Esophagus squamous epithelium (tissue), 5 donors: ENCODE results near the gene SLC9A6. TPM values are rescaled to one million over a fixed set of nuclear protein-coding genes. Genes with fewer than 3 reads are reported as not detected.
A peak's percentile ranks its signal among the peaks of the same experiment; 100 is the strongest.
"Not testable (repeated sequence)": the region's sequence is repeated elsewhere in the genome, so short reads cannot be mapped to it uniquely, and the experiment has no call there.

ENCODE experiments used
- DNase-seq: peaks from one replicate; lab custom pipeline; 2025; lab: John Stamatoyannopoulos, UW
- H3K27ac ChIP-seq, 4 donors: fragments of 200-600 bp; sonication (generic); one replicate each; pipeline ENCODE4 v1.5.1; 2016 to 2019; ENCODE audit warnings: mild to moderate bottlenecking in 1 of 4
- H3K27me3 ChIP-seq, 4 donors: fragments of 200-600 bp; sonication (generic); 1 replicate in 3 of 4; 2 replicates in 1 of 4; pipeline versions ENCODE4 v1.5.1 to v1.6.0; 2017 to 2021; ENCODE audit warnings: antibody characterized with exemption in 1 of 4
- H3K36me3 ChIP-seq, 3 donors: fragments of 200-600 bp; sonication (generic); one replicate each; pipeline ENCODE4 v1.5.1; 2016 to 2019
- H3K4me1 ChIP-seq, 3 donors: fragments of 200-600 bp; sonication (generic); one replicate each; pipeline ENCODE4 v1.5.1; 2017 to 2019
- H3K4me3 ChIP-seq, 4 donors: fragments of 200-600 bp; sonication (generic); 1 replicate in 3 of 4; 2 replicates in 1 of 4; pipeline ENCODE4 v1.5.1; 2016 to 2019; ENCODE audit warnings: mild to moderate bottlenecking in 2 of 4, moderate library complexity in 1 of 4
- H3K9me3 ChIP-seq, 3 donors: fragments of 200-600 bp; sonication (generic); one replicate each; pipeline ENCODE4 v1.5.1; 2016 to 2019
- CTCF ChIP-seq, 6 experiments: fragments of 450-650 bp in 4 of 6; fragments of 200-600 bp in 2 of 6; sonication (generic) in 2 of 6; IDR thresholded peaks; one replicate each; pipeline ENCODE4 v1.5.1; 2016 to 2019; ENCODE audit warnings: antibody characterized with exemption in 6 of 6, mild to moderate bottlenecking in 4 of 6, moderate library complexity in 4 of 6
- POLR2A ChIP-seq, 4 donors: fragments of 450-650 bp; IDR thresholded peaks; one replicate each; pipeline ENCODE4 v1.6.1; 2017; ENCODE audit warnings: antibody characterized with exemption in 4 of 4, mild to moderate bottlenecking in 4 of 4, moderate library complexity in 3 of 4
- WGBS, 2 donors: methylation state at CpG; one replicate each; pipeline ENCODE4 v1.1.5; 2018; 5-methylcytosine and 5-hydroxymethylcytosine counted together
- intact Hi-C: fragments of 100-400 bp; cut with DNase I; formaldehyde crosslinking; loops from one replicate; pipeline ENCODE4 v1.15.0; 2022
- total RNA-seq, 4 donors: library from RNA; depleted of rRNA; stranded (reverse); fragments of >200 nt; gene quantifications; one replicate each; pipeline ENCODE4 v1.1.0, GENCODE V29; 2016
- donor health status: DM: yes; HTN: yes; CAD: no.

SLC9A6 gene
- total RNA-seq, 4 donors from 2014 or later: 12.8 to 22.0 (median 13.1) TPM

GRCh38 chrX:136047969-136048368, 62.7 kb downstream of the SLC9A6 start:
- TF ChIP-seq POLR2A (IDR thresholded peaks at IDR 0.05) (no peak), CTCF (IDR thresholded peaks at IDR 0.05) (no peak)
- WGBS, 2 donors: 62 to 73% methylated on average over 3 to 4 of the region's 4 CpGs
- Histone ChIP-seq H3K4me3 (no peak overlapping the region), H3K4me1 (no peaks in the 10 kb centered on the region), H3K27ac (no peak overlapping the region), H3K36me3 (peaks cover 0 to 17% (median 0%) of the 10 kb centered on the region in 3 donors), H3K9me3 (no peaks in the 10 kb centered on the region), H3K27me3 (no peaks in the 10 kb centered on the region)
- no peak for DNase-seq
- intact Hi-C loops: no loop called here

- WGBS, 2 donors: 73 to 82% methylated on average over 1 of the region's 1 CpG
- Histone ChIP-seq H3K36me3 (peaks cover 0 to 17% (median 0%) of the 10 kb centered on the region in 3 donors), H3K4me1 (no peaks in the 10 kb centered on the region), H3K27ac (peak overlapping the region in 1 of 4 donors; percentile 14), H3K4me3 (no peak overlapping the region), H3K27me3 (no peaks in the 10 kb centered on the region), H3K9me3 (no peaks in the 10 kb centered on the region)
- TF ChIP-seq CTCF (IDR thresholded peaks at IDR 0.05) (no peak), POLR2A (IDR thresholded peaks at IDR 0.05) (no peak)
- no peak for DNase-seq
- intact Hi-C loops: no loop called here
Observed at GRCh38 chrX:136048446-136048845, 63.2 kb downstream of the SLC9A6 start.

- H3K9me3 ChIP-seq: no peaks in the 10 kb centered on the region
- intact Hi-C loops: no loop called here
- peaks cover 0 to 7% (median 0%) of the 10 kb centered on the region in 3 donors for H3K36me3 ChIP-seq
- H3K4me1 ChIP-seq: peaks cover 0 to 2% (median 0%) of the 10 kb centered on the region in 3 donors
- H3K27ac ChIP-seq: no peak overlapping the region
- 59 to 67% methylated on average over 3 of the region's 3 CpGs for WGBS, 2 donors
- no peaks in the 10 kb centered on the region for H3K27me3 ChIP-seq
- TF ChIP-seq CTCF (IDR thresholded peaks at IDR 0.05) (no peak), POLR2A (IDR thresholded peaks at IDR 0.05) (no peak)
- H3K4me3 ChIP-seq: no peak overlapping the region
- no peak for DNase-seq
Observed at GRCh38 chrX:136049608-136050007, 64.4 kb downstream of the SLC9A6 start.

GRCh38 chrX:136050875-136051274, 65.6 kb downstream of the SLC9A6 start:
- H3K36me3 ChIP-seq, DNase-seq, H3K9me3 ChIP-seq, H3K27me3 ChIP-seq, H3K4me3 ChIP-seq, H3K27ac ChIP-seq, H3K4me1 ChIP-seq, intact Hi-C loops: not testable (repeated sequence)
- WGBS, 2 donors: 76 to 91% methylated on average over 7 to 9 of the region's 9 CpGs

GRCh38 chrX:136051611-136052010, 66.4 kb downstream of the SLC9A6 start:
- Histone ChIP-seq H3K4me3 (no peak overlapping the region), H3K9me3 (no peaks in the 10 kb centered on the region), H3K27me3 (no peaks in the 10 kb centered on the region), H3K27ac (no peak overlapping the region), H3K4me1 (peaks cover 0 to 4% (median 0%) of the 10 kb centered on the region in 3 donors), H3K36me3 (no peaks in the 10 kb centered on the region)
- no peak for DNase-seq
- intact Hi-C loops: no loop called here
- TF ChIP-seq POLR2A (IDR thresholded peaks at IDR 0.05): no peak
- TF ChIP-seq CTCF (IDR thresholded peaks at IDR 0.05): no peak
- 74 to 84% methylated on average over 3 of the region's 3 CpGs for WGBS, 2 donors
